WERI-Rb-1 (cell line): ENCODE data around the gene MTX3.

ENCODE experiments used
- DNase-seq: peaks from one replicate; pipeline ENCODE4 v3.0.0-alpha.2; 2020
- H3K27ac ChIP-seq: fragments of 250-450 bp; sonication (Bioruptor Pico); 2 replicates; pipeline ENCODE4 v1.5.1; 2020; ENCODE audit warnings: mild to moderate bottlenecking, moderate library complexity
- H3K27me3 ChIP-seq: fragments of 250-450 bp; sonication (Bioruptor Pico); 2 replicates; pipeline ENCODE4 v1.5.1; 2021; ENCODE audit warnings: mild to moderate bottlenecking, low read depth, moderate library complexity; ENCODE audit not compliant: insufficient read depth, severe bottlenecking
- H3K36me3 ChIP-seq: fragments of 250-450 bp; sonication (Bioruptor Pico); 2 replicates; pipeline ENCODE4 v1.5.1; 2020; ENCODE audit warnings: mild to moderate bottlenecking, moderate library complexity
- H3K4me3 ChIP-seq: 2 replicates; pipeline ENCODE4 v1.5.1; 2011; ENCODE audit warnings: low read depth, mild to moderate bottlenecking, control low read depth, low read length
- H3K9me3 ChIP-seq: fragments of 250-450 bp; sonication (Bioruptor Pico); 2 replicates; pipeline ENCODE4 v1.5.1; 2021; ENCODE audit warnings: mild to moderate bottlenecking, moderate library complexity; ENCODE audit not compliant: severe bottlenecking
- CTCF ChIP-seq: IDR thresholded peaks from 2 replicates; pipeline ENCODE4 v1.5.1; 2011; ENCODE audit warnings: low read depth, mild to moderate bottlenecking, control low read depth, inconsistent platforms, low read length

Gene MTX3

GRCh38 chr5:79992891-79993657 lies 2.0 kb upstream of the MTX3 start:
- no peak overlapping the region for H3K4me3 ChIP-seq
- H3K27ac ChIP-seq: no peak overlapping the region
- H3K27me3 ChIP-seq: no peaks in the 10 kb centered on the region
- H3K36me3 ChIP-seq: peaks cover 10% of the 10 kb centered on the region
- H3K9me3 ChIP-seq: no peaks in the 10 kb centered on the region
- TF ChIP-seq CTCF: no peak
- DNase-seq: no peak

- DNase-seq: no peak
- TF ChIP-seq CTCF: no peak
- peak overlapping the region; percentile 95 for H3K27ac ChIP-seq
These were observed 861 bp downstream of the MTX3 start for GRCh38 chr5:79990205-79990597.

GRCh38 chr5:79986260-79986659 lies 4.8 kb downstream of the MTX3 start:
- H3K36me3 ChIP-seq: peaks cover 54% of the 10 kb centered on the region
- TF ChIP-seq CTCF: no peak
- DNase-seq: no peak
- H3K9me3 ChIP-seq: no peaks in the 10 kb centered on the region
- H3K4me3 ChIP-seq: no peak overlapping the region
- no peaks in the 10 kb centered on the region for H3K27me3 ChIP-seq
- peak overlapping the region; percentile 42; the same call in 1 of the 2 replicates for H3K27ac ChIP-seq

More at GRCh38 chr5:79990205-79990597, 861 bp downstream of the MTX3 start:
- peaks cover 32% of the 10 kb centered on the region for H3K36me3 ChIP-seq
- no peaks in the 10 kb centered on the region for H3K27me3 ChIP-seq
- peak overlapping the region; percentile 86 for H3K4me3 ChIP-seq
- H3K9me3 ChIP-seq: no peaks in the 10 kb centered on the region

GRCh38 chr5:79985288-79985687 lies 5.8 kb downstream of the MTX3 start:
- Histone ChIP-seq H3K4me3 (no peak overlapping the region), H3K9me3 (no peaks in the 10 kb centered on the region), H3K36me3 (peaks cover 62% of the 10 kb centered on the region), H3K27me3 (no peaks in the 10 kb centered on the region), H3K27ac (no peak overlapping the region)
- no peak for TF ChIP-seq CTCF
- no peak for DNase-seq

DNA sequence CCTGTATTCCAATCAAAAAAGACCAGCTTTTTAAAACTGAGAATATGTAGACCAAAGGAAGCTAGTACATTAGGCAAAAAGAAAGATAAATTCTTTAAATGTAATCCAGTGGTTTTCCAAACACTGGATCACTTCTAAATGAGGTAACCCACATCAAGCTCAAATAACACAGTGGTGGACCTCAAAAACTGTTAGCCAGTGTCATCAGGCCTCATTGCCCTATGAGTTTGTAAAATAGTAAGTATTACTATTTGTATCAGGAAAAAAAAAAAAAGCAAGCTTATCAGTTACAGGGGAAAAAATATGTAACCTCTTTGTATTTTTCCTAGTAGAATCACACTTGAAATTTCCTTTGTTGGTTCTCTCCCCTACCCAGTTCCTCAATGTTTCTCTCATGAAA lies 6.7 kb downstream of the MTX3 start:
- Histone ChIP-seq H3K36me3 (peaks cover 67% of the 10 kb centered on the region), H3K27me3 (no peaks in the 10 kb centered on the region), H3K4me3 (no peak overlapping the region), H3K9me3 (no peaks in the 10 kb centered on the region), H3K27ac (no peak overlapping the region)
- DNase-seq: no peak
- no peak for TF ChIP-seq CTCF

DNA sequence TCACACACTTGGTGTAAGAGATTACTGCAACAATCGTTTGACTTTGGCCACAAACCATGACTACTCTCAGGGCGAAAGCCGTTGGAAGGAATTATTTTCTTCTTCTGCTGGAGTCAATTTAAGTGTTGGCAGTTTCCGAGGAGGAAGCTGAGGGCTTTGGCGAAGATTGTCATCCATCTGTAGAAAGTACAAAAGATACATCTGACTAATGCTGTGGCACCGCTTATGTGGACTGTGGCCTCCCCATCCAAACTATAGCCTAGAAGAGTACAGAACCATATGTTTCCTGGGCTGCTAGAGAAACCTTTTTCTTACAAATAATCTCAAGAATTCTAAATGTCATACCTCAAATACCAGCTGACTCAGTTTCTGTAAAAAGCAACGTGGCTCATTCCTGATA lies 7.4 kb downstream of the MTX3 start:
- H3K4me3 ChIP-seq: no peak overlapping the region
- H3K27ac ChIP-seq: no peak overlapping the region
- TF ChIP-seq CTCF: no peak
- H3K36me3 ChIP-seq: peaks cover 64% of the 10 kb centered on the region
- H3K9me3 ChIP-seq: no peaks in the 10 kb centered on the region
- no peaks in the 10 kb centered on the region for H3K27me3 ChIP-seq
- DNase-seq: no peak
